A549 treated with AZD9567 at 1 μM for 4 hours (cell line): Measurements from ENCODE around the gene TPRX1. TPM values are rescaled to one million over a fixed set of nuclear protein-coding genes. Genes with fewer than 3 reads are reported as not detected.

Experiments
- total RNA-seq: library from RNA; stranded (reverse); fragments of 200-300 nt; extraction: Qiagen RNA extraction; gene quantifications from 5 replicates; pipeline ENCODE4 v1.2.3, GENCODE V29; 2022; ENCODE audit not compliant: insufficient read depth

Gene TPRX1
- total RNA-seq = not detected in 5 replicates

GRCh38 chr19:47804451-47804850 is at the start of gene TPRX1:
TPRX1 (minus strand) TSS chr19:47804551; CDS start chr19:47804539, 12 bp downstream.

GRCh38 chr19:47821460-47822020 is 17.2 kb upstream of the TPRX1 start, which contains the start of gene CRX:
CRX (plus strand) TSS chr19:47821937; CDS start chr19:47834444, 12,507 bp downstream.

GRCh38 chr19:47778049-47778953 is 26.1 kb downstream of the TPRX1 start, which contains the start of gene SELENOW:
SELENOW (plus strand) TSS chr19:47778703; CDS start chr19:47778786, 83 bp downstream.

Other genes with a start within 250 kb of the TPRX1 start
- not detected in 5 replicates for gene ZNF541, start 231.4 kb downstream of the TPRX1 start, total RNA-seq
- gene BICRA, start 195.4 kb downstream of the TPRX1 start, total RNA-seq = 8.8 to 14.6 TPM (median 13.8 TPM) in 5 replicates
- gene EHD2, start 91.1 kb downstream of the TPRX1 start, total RNA-seq = 116 to 142 TPM (median 133 TPM) in 5 replicates
- 212 to 257 TPM (median 252 TPM) in 5 replicates for gene NOP53, start 59.0 kb downstream of the TPRX1 start, total RNA-seq
- 125 to 175 TPM (median 158 TPM) in 5 replicates for gene SELENOW, start 25.8 kb downstream of the TPRX1 start, total RNA-seq
- not detected in 5 replicates for gene CRX, start 17.4 kb upstream of the TPRX1 start, total RNA-seq
- gene TPRX2, start 54.7 kb upstream of the TPRX1 start, total RNA-seq = not detected in 5 replicates
- not detected in 5 replicates for gene SULT2A1, start 81.8 kb upstream of the TPRX1 start, total RNA-seq
- not detected in 5 replicates for gene BSPH1, start 187.6 kb upstream of the TPRX1 start, total RNA-seq
- not detected in 5 replicates for gene ELSPBP1, start 190.1 kb upstream of the TPRX1 start, total RNA-seq
- not detected in 5 replicates for gene CABP5, start 239.5 kb upstream of the TPRX1 start, total RNA-seq